GM21367 (cell line): ENCODE measurements around the gene CARD11.

Experiments used
- ATAC-seq: cut with Tn5 transposase; IDR thresholded peaks from one replicate; pipeline ENCODE4 v1.9.1; 2021; ENCODE audit not compliant: unreplicated experiment

The CARD11 gene

GRCh38 chr7:2945171-2945570 lies 98.5 kb downstream of the CARD11 start:
- ATAC-seq: no peak

- ATAC-seq: no peak
Observed at GRCh38 chr7:2944739-2945138, 98.9 kb downstream of the CARD11 start.

- no peak for ATAC-seq
Observed at GRCh38 chr7:2943851-2944601, 99.6 kb downstream of the CARD11 start.

GRCh38 chr7:2941216-2941859 lies 102.3 kb downstream of the CARD11 start:
- ATAC-seq: no peak

- ATAC-seq: no peak
Observed at GRCh38 chr7:2940466-2940865, 103.2 kb downstream of the CARD11 start.

GRCh38 chr7:2939193-2939885 lies 104.3 kb downstream of the CARD11 start:
- ATAC-seq: no peak

GRCh38 chr7:2938514-2939192 lies 105.0 kb downstream of the CARD11 start:
- ATAC-seq: no peak

GRCh38 chr7:2937701-2938513 lies 105.8 kb downstream of the CARD11 start:
- ATAC-seq: no peak

- ATAC-seq: no peak
Observed at GRCh38 chr7:2936891-2937580, 106.6 kb downstream of the CARD11 start.

- no peak for ATAC-seq
Observed at GRCh38 chr7:2936301-2936700, 107.4 kb downstream of the CARD11 start.

GRCh38 chr7:2934984-2935740 lies 108.5 kb downstream of the CARD11 start:
- ATAC-seq: no peak

GRCh38 chr7:2934211-2934731 lies 109.4 kb downstream of the CARD11 start:
- ATAC-seq: no peak

- no peak for ATAC-seq
Observed at GRCh38 chr7:2932402-2933251, 111.0 kb downstream of the CARD11 start.

GRCh38 chr7:2931034-2931415 lies 112.6 kb downstream of the CARD11 start:
- no peak for ATAC-seq

GRCh38 chr7:2930310-2931033 lies 113.2 kb downstream of the CARD11 start:
- ATAC-seq: no peak

- ATAC-seq: no peak
Observed at GRCh38 chr7:2929321-2930201, 114.1 kb downstream of the CARD11 start.
